ENCODE results near the gene PCDHA10.
"Not testable (repeated sequence)": the region's sequence is repeated elsewhere in the genome, so short reads cannot be mapped to it uniquely, and the experiment has no call there.

PCDHA10 gene

GRCh38 chr5:140855772-140856674 is at the start of gene PCDHA10:
TSS of gene PCDHA10 (plus strand) at chr5:140855897. CDS start at chr5:140856049, 152 bp downstream.
- no peak for DNase-seq (ENCODE audit: low read depth, low spot score)

- DNase-seq (ENCODE audit: low read depth, low spot score) = no peak
Measured at GRCh38 chr5:140806834-140807775, 48.6 kb upstream of the PCDHA10 start, which contains the start of gene PCDHA4. TSS of gene PCDHA4 (plus strand) at chr5:140807068.

GRCh38 chr5:140808241-140808888 is 47.3 kb upstream of the PCDHA10 start:
- not testable (repeated sequence) for DNase-seq (ENCODE audit: low read depth, low spot score)

- DNase-seq (ENCODE audit: low read depth, low spot score) = no peak
Measured at GRCh38 chr5:140808889-140809291, 46.8 kb upstream of the PCDHA10 start.

GRCh38 chr5:140821375-140822280 is 34.1 kb upstream of the PCDHA10 start, which contains the start of gene PCDHA5:
TSS of gene PCDHA5 (plus strand) at chr5:140821613.
- no peak for DNase-seq (ENCODE audit: low read depth, low spot score)

- DNase-seq (ENCODE audit: low read depth, low spot score) = no peak
Measured at GRCh38 chr5:140822281-140822629, 33.4 kb upstream of the PCDHA10 start.

- DNase-seq (ENCODE audit: low read depth, low spot score) = not testable (repeated sequence)
Measured at GRCh38 chr5:140822969-140823368, 32.7 kb upstream of the PCDHA10 start.

GRCh38 chr5:140823475-140823874 is 32.2 kb upstream of the PCDHA10 start:
- no peak for DNase-seq (ENCODE audit: low read depth, low spot score)

- DNase-seq (ENCODE audit: low read depth, low spot score) = no peak
Measured at GRCh38 chr5:140827704-140828361, 27.9 kb upstream of the PCDHA10 start, which contains the start of gene PCDHA6. TSS of gene PCDHA6 (plus strand) at chr5:140827960. CDS start at chr5:140828092, 132 bp downstream.

GRCh38 chr5:140828362-140828737 is 27.3 kb upstream of the PCDHA10 start:
- DNase-seq (ENCODE audit: low read depth, low spot score) = no peak

GRCh38 chr5:140829511-140830501 is 25.9 kb upstream of the PCDHA10 start:
- not testable (repeated sequence) for DNase-seq (ENCODE audit: low read depth, low spot score)

GRCh38 chr5:140833993-140834392 is 21.7 kb upstream of the PCDHA10 start, which contains the start of gene PCDHA7:
TSS of gene PCDHA7 (plus strand) at chr5:140834269. CDS start at chr5:140834384, 115 bp downstream.
- DNase-seq (ENCODE audit: low read depth, low spot score) = no peak

- DNase-seq (ENCODE audit: low read depth, low spot score) = not testable (repeated sequence)
Measured at GRCh38 chr5:140834439-140835008, 21.2 kb upstream of the PCDHA10 start.

- DNase-seq (ENCODE audit: low read depth, low spot score) = no peak
Measured at GRCh38 chr5:140835622-140836510, 19.8 kb upstream of the PCDHA10 start.

- no peak for DNase-seq (ENCODE audit: low read depth, low spot score)
Measured at GRCh38 chr5:140840978-140841962, 14.4 kb upstream of the PCDHA10 start, which contains the start of gene PCDHA8. TSS of gene PCDHA8 (plus strand) at chr5:140841187. CDS start at chr5:140841322, 135 bp downstream.

All from brain pericyte (primary cell).